CD4-positive, alpha-beta T cell treated with Interferon alpha-2 for 1 hour (primary cell): Measurements from ENCODE around the gene TMEM91.
A peak's percentile ranks its signal among the peaks of the same experiment; 100 is the strongest.
"Not testable (repeated sequence)": the region's sequence is repeated elsewhere in the genome, so short reads cannot be mapped to it uniquely, and the experiment has no call there.

Experiments used
- DNase-seq, 2 donors: peaks; one replicate each; pipeline ENCODE4 v3.0.0-alpha.2; 2020 to 2022

TMEM91 gene

DNA sequence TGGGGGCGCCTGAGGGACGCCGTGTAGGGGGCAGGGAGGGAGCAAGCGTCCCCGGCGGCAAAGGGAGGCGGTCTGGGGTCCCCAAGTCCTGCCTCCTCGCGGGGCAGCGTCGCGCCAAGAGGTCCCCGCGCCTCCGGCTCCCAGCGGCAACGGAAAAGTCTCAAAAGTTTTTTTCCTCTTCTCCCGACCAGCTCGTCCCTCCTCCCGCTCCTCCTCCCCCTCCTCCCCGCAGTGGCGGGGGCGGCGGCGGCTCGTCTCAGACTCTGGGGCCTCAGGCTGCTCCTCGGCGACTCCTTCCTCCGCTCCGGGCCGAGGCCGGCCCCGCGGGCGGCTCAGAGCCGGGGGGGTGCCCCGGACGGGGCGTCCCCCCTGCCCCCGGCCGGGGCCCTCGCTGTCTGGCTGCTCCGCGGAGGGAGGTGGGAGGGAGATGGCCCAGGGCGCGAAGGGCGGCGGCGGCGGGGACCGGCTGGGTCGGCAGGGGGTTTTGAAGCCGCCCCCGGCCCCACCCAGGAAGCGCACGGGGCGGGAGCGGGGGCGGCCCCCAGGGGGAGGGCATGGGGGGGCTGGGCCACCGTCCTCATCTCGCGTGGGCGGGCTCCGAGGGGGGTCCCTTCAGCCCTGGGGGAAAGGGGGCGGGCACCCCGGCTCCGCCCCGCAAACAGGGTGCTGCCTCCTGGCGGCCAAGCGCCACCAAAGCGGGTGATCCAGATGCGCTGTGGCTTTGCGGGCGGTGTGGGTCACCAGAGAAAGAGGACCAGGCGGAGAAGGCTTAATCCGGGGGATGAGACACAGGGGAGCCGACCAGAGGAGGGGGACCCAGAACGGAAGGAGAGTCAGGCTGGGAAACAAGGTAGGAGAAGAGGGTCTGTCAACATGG lies 22.6 kb upstream of the TMEM91 start, which contains the start of gene TGFB1:
TGFB1 (minus strand) TSS at position 457 of the 877 bp plus-strand sequence. CDS start 878 bp downstream, outside the sequence.
- peak; percentile 96 to 97 for DNase-seq

DNA sequence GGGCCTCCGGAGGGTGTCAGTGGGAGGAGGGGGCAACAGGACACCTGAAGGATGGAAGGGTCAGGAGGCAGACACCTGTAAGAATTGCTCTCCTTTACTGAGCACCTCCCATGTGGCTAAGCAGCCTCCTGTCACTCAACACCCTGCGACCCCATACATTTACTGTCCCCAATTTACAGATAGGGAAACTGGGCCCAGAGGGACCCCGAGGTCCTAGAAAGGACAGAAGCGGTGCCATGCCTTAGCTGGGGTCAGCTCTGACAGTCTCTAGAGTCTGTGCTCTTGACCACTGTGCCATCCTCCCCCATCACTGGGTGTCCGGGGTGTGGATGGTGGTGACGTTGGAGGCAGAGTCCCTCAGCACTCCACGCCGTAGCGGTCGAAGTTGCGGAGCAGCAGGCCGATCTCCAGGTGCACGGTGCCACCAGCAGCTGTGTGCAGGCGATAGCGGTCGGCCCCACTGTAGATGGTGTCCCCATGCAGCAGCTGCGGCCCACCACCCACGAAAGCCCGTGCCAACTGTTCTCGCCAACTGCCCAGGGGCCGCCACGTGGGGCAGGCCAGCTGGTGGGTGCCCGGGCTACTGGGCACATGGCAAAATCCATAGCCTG lies 21.9 kb upstream of the TMEM91 start:
- no peak for DNase-seq

DNA sequence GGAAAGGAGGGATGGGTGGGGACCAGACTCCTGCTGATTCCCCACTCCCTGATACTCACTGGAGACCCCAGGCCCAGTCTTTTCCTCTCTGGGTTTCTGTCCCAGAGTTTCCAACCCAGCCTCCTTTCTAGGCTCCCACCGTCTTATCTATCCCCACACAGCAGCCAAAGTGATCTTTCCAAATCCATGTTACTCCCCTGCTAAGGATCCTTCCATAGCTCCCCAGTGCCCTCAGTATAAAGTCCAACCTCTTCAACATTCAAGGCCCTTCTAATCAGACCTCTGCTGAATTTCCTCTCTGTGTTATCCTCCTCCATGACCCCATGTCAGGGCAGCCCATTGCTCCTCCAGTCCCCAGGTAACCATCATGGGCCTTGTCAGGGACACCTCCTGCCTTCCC lies 21.3 kb upstream of the TMEM91 start:
- DNase-seq, result no peak

DNA sequence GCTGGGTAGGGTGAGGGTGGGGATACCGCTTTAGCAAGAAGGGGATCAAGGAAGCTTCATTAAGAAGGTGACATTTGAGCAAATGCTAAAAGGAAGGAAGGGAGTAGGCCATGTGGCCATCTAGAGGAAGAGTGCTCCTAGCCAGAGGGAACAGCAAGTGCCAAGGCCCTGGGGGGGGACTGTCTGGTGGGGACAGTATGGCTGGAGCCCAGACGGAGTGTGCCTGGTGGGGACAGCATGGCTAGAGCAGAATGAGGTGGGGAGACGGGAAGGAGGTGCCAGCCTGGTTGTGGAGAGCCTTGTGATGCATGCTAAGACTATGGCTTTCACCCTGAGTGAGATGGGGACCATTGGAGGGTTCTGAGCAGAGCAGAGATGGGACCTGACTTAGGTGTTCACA lies 20.5 kb upstream of the TMEM91 start:
- DNase-seq, result no peak

GRCh38 chr19:41356984-41357739 lies 19.2 kb upstream of the TMEM91 start:
- peak; percentile 69 to 81 for DNase-seq

DNA sequence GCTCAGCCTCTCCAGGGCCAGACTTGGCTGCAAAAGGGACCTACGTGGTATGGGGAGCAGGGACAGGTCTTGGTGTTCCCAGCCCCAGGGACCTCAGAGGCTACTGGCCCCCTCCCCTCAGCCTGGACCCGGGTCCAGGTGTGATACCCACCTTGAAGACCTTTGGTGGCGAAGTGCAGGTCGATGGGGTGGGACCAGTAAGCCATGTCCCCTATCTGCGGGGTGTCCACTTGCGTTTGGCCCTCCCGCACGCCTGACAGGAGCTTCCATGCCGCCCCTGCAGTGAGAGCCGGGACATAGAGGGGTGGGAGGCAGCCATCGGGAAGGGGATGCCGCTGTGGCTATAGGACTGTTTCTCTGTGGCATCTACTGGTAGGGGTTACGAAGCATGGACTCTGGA lies 18.6 kb upstream of the TMEM91 start:
- DNase-seq, result no peak

- DNase-seq, result no peak
These were observed 16.6 kb upstream of the TMEM91 start for GRCh38 chr19:41359741-41360140.

GRCh38 chr19:41362143-41362847 lies 14.0 kb upstream of the TMEM91 start:
- no peak for DNase-seq

- no peak for DNase-seq
These were observed 13.0 kb upstream of the TMEM91 start for GRCh38 chr19:41363371-41363752.

- peak; percentile 99 for DNase-seq
These were observed 12.4 kb upstream of the TMEM91 start, which contains the start of gene B9D2 for GRCh38 chr19:41363753-41364523. Gene B9D2 (minus strand): TSS chr19:41364149. CDS start chr19:41363519, 630 bp downstream.

- DNase-seq, result no peak
These were observed 11.6 kb upstream of the TMEM91 start for GRCh38 chr19:41364524-41365391.

- no peak for DNase-seq
These were observed 10.2 kb upstream of the TMEM91 start for GRCh38 chr19:41366089-41366488.

- DNase-seq, result no peak
These were observed 8.5 kb upstream of the TMEM91 start for GRCh38 chr19:41367848-41368301.

GRCh38 chr19:41369769-41370168 lies 6.6 kb upstream of the TMEM91 start:
- DNase-seq, result no peak

DNA sequence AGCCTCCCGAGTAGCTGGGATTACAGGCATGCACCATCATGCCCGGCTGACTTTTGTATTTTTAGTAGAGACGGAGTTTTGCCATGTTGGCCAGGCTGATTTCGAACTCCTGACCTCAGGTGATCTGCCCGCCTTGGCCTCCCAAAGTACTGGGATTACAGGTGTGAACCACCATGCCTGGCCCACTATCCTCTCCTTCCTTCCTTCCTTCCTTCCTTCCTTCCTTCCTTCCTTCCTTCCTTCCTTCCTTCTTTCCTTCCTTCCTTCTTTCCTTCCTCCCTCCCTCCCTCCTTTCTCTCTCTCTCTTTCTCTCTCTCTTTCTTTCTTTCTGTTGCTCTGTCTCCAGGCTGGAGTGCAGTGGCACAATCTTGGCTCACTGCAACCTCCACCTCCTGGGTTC lies 5.2 kb upstream of the TMEM91 start:
- not testable (repeated sequence) for DNase-seq

DNA sequence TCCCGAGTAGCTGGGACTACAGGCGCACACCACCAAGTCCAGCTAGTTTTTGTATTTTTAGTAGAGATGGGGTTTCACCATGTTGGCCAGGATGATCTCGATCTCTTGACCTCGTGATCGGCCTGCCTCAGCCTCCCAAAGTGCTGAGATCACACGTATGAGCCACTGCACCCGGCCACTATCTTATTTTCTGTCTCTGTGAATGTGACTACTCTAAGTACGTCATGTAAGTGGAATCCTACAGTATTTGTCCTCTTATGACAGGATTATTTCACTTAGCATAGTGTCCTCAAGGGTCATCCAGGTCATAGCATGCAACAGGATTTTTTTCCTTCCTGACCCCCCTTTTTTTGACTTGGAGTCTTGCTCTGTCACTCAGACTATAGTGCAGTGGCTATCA lies 4.8 kb upstream of the TMEM91 start:
- DNase-seq, result no peak

DNA sequence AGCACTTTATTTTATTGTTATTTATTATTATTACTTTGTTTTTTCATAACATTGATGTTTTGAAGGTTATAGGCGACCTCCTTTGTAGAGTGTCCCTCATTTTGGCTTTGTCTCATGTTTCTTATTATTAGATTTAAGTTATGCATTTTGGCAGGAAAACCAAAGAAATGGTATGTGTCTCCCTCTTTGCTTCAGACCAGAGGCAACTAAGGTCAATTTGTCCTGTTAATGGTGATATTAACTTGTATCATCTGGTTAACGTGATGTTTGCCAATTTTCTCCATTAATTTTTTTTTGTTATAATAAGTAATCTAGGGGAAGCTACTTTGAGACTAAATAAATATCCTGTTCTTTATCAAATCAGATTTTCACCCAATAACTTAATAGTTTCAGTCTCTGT lies 3.8 kb upstream of the TMEM91 start:
- DNase-seq, result no peak

- no peak for DNase-seq
These were observed 2.3 kb upstream of the TMEM91 start for GRCh38 chr19:41373993-41374392.

DNA sequence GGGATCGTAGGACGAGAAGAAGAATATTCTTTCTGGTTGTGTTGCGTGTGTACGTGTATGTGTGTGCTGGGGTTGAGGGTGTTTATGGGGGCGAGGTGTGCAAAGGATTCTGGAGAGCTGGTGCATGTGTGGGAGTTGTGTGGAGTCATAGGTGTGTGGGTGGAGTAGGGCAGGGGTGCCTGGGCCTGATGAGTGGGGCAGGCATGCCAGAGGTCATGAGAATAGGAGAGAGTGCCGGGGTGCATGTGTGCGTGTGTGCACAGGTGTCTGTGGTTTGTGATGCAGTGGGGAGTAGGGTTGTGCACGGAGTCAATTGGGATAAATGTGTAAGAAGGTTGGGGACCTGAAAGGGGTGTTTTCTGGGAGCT lies 649 bp downstream of the TMEM91 start:
- DNase-seq, result no peak

DNA sequence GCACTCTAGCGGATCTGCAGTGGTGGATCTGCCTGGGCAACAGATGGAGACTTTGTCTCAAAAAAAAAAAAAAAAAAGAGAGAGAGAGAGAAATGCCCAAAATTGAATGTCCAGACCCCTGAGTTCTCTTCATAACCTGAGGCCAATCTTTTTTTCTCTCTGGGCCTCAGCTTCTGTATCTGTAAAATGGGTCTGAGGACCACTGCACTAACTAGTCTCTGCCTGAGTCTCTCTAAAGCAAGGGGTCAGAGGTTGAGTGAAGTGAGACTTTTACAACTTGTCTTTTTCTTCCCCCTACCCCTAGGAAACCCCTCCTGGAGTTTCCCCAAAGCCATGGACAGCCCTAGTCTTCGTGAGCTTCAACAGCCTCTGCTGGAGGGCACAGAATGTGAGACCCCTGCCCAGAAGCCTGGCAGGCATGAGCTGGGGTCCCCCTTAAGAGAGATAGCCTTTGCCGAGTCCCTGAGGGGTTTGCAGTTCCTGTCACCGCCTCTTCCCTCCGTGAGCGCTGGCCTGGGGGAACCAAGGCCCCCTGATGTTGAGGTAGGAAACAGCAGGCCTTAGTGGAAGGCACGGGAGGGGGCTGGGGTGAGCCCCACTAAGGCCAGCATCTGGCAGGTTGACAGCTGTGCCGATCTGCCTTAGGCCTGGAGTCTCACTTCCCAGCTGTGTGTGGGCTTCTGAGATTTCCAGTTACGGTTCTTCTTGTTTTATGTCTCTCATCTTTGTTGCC lies 1.8 kb downstream of the TMEM91 start:
- DNase-seq, result no peak
